Fibroblast of the conjunctiva (primary cell): ENCODE results near the gene MYL5.
"Not testable (repeated sequence)": the region's sequence is repeated elsewhere in the genome, so short reads cannot be mapped to it uniquely, and the experiment has no call there.

Source experiments
- DNase-seq: peaks from one replicate; pipeline ENCODE4 v3.0.0-alpha.2; 2010; ENCODE audit warnings: low read depth

MYL5 gene

GRCh38 chr4:684623-685327, 10.4 kb downstream of the MYL5 start:
- DNase-seq, result no peak

- DNase-seq, result no peak
These were observed 11.5 kb downstream of the MYL5 start for GRCh38 chr4:685679-686412.

- DNase-seq, result no peak
These were observed 12.2 kb downstream of the MYL5 start for GRCh38 chr4:686413-687040.

- peak; percentile 82 for DNase-seq
These were observed 13.0 kb downstream of the MYL5 start for GRCh38 chr4:687048-687970.

- no peak for DNase-seq
These were observed 13.9 kb downstream of the MYL5 start for GRCh38 chr4:687971-688853.

- no peak for DNase-seq
These were observed 14.7 kb downstream of the MYL5 start, which contains the start of gene SLC49A3 for GRCh38 chr4:688854-689681. Gene SLC49A3 (minus strand): TSS chr4:689151. CDS start chr4:689127, 24 bp downstream.

- no peak for DNase-seq
These were observed 15.4 kb downstream of the MYL5 start for GRCh38 chr4:689723-690122.

GRCh38 chr4:692771-693554, 18.6 kb downstream of the MYL5 start:
- no peak for DNase-seq

GRCh38 chr4:694341-694940, 20.1 kb downstream of the MYL5 start:
- not testable (repeated sequence) for DNase-seq

- no peak for DNase-seq
These were observed 25.7 kb downstream of the MYL5 start for GRCh38 chr4:699816-700580.

- DNase-seq, result no peak
These were observed 26.4 kb downstream of the MYL5 start for GRCh38 chr4:700587-701264.

- DNase-seq, result no peak
These were observed 28.3 kb downstream of the MYL5 start for GRCh38 chr4:702618-703048.

GRCh38 chr4:703336-704197, 29.2 kb downstream of the MYL5 start:
- no peak for DNase-seq

GRCh38 chr4:704198-704891, 30.0 kb downstream of the MYL5 start:
- no peak for DNase-seq

GRCh38 chr4:704971-705277, 30.6 kb downstream of the MYL5 start:
- no peak for DNase-seq
